ENCODE data around the gene VEZF1. TPM values are rescaled to one million over a fixed set of nuclear protein-coding genes. Genes with fewer than 3 reads are reported as not detected.

The VEZF1 gene
- total RNA-seq, 1 experiment from 2014 or later, result 77.7 TPM

DNA sequence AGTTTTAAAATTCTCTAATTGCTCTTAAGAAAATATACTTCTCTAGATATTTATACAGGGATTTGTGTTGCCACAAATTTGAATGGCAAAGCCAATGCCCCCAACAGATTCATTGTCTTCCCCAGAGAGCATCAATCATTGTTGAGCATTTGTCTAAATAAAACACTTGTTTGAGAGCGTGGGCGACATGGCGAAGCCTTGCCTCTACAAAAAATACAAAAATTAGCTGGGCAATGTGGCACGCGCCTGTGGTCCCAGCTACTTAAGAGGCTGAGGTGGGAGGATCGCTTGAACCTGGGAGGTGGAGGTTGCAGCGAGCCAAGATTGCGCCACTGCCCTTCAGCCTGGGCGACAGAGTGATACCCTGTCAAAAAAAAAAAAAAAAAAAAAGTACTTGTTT, 32.3 kb upstream of the VEZF1 start:
- no peaks in the 10 kb centered on the region for H3K36me3 ChIP-seq (ENCODE audit: insufficient read depth, low read length, poor library complexity, severe bottlenecking)
- ChIA-PET POLR2A (ENCODE audit: low non-redundant PET) (no interaction called here), CTCF (no interaction called here)
- H3K27me3 ChIP-seq (replicated peaks; ENCODE audit: insufficient read depth, low read depth, low read length, poor library complexity), result peaks cover 2% of the 10 kb centered on the region
- H3K27ac ChIP-seq (ENCODE audit: low read depth, low read length, poor library complexity, severe bottlenecking), result no peak overlapping the region
- H3K4me3 ChIP-seq (ENCODE audit: low read depth, low read length, poor library complexity, severe bottlenecking), result no peak overlapping the region
- intact Hi-C loops (cut with micrococcal nuclease; ENCODE audit: unreplicated experiment), result no loop called here
- H3K4me1 ChIP-seq (ENCODE audit: insufficient read depth, low read length, poor library complexity, severe bottlenecking), result peaks cover 3% of the 10 kb centered on the region
- no peaks in the 10 kb centered on the region for H3K9me3 ChIP-seq (ENCODE audit: low read depth, low read length, poor library complexity, severe bottlenecking)
- no TSS peak for BruUV-seq (replicated peaks)
- DNase-seq (ENCODE audit: low spot score), result no peak
- TF ChIP-seq EZH2 (IDR thresholded peaks at IDR 0.05; ENCODE audit: borderline replicate concordance, low read depth, low read length, poor library complexity, severe bottlenecking), result no peak
- TF ChIP-seq, protein P1, sequence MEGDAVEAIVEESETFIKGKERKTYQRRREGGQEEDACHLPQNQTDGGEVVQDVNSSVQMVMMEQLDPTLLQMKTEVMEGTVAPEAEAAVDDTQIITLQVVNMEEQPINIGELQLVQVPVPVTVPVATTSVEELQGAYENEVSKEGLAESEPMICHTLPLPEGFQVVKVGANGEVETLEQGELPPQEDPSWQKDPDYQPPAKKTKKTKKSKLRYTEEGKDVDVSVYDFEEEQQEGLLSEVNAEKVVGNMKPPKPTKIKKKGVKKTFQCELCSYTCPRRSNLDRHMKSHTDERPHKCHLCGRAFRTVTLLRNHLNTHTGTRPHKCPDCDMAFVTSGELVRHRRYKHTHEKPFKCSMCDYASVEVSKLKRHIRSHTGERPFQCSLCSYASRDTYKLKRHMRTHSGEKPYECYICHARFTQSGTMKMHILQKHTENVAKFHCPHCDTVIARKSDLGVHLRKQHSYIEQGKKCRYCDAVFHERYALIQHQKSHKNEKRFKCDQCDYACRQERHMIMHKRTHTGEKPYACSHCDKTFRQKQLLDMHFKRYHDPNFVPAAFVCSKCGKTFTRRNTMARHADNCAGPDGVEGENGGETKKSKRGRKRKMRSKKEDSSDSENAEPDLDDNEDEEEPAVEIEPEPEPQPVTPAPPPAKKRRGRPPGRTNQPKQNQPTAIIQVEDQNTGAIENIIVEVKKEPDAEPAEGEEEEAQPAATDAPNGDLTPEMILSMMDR (conservative IDR thresholded peaks at IDR 0.05; ENCODE audit: low read depth, low read length), result no peak

DNA sequence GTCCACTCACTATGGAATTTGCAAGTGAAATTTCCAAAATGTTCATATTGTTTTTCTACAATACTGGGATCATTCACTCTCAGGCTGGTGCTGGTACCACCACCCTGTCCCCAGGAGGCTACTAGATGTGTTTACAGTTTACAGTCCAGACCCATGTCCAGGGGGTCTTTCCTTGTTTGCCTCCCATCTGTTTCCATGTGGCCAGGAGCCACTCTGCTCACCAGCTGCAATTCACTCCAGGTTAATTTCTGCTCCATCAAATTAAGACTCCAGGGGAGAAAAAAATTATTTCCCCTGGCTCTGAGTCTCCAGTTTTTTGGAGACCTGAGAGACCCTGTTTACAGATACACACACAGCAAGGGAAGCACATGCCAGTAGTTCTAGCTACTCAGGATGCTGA, 31.5 kb upstream of the VEZF1 start:
- intact Hi-C loops (cut with micrococcal nuclease; ENCODE audit: unreplicated experiment), result no loop called here
- ChIA-PET CTCF (no interaction called here), POLR2A (ENCODE audit: low non-redundant PET) (no interaction called here)
- Histone ChIP-seq H3K27ac (ENCODE audit: low read depth, low read length, poor library complexity, severe bottlenecking) (no peak overlapping the region), H3K36me3 (ENCODE audit: insufficient read depth, low read length, poor library complexity, severe bottlenecking) (no peaks in the 10 kb centered on the region), H3K4me1 (ENCODE audit: insufficient read depth, low read length, poor library complexity, severe bottlenecking) (peaks cover 3% of the 10 kb centered on the region), H3K9me3 (ENCODE audit: low read depth, low read length, poor library complexity, severe bottlenecking) (no peaks in the 10 kb centered on the region), H3K27me3 (replicated peaks; ENCODE audit: insufficient read depth, low read depth, low read length, poor library complexity) (no peaks in the 10 kb centered on the region), H3K4me3 (ENCODE audit: low read depth, low read length, poor library complexity, severe bottlenecking) (no peak overlapping the region)
- BruUV-seq (replicated peaks), result no TSS peak
- TF ChIP-seq EZH2 (IDR thresholded peaks at IDR 0.05; ENCODE audit: borderline replicate concordance, low read depth, low read length, poor library complexity, severe bottlenecking), result no peak
- TF ChIP-seq, protein P1 (conservative IDR thresholded peaks at IDR 0.05; ENCODE audit: low read depth, low read length), result no peak
- no peak for DNase-seq (ENCODE audit: low spot score)

DNA sequence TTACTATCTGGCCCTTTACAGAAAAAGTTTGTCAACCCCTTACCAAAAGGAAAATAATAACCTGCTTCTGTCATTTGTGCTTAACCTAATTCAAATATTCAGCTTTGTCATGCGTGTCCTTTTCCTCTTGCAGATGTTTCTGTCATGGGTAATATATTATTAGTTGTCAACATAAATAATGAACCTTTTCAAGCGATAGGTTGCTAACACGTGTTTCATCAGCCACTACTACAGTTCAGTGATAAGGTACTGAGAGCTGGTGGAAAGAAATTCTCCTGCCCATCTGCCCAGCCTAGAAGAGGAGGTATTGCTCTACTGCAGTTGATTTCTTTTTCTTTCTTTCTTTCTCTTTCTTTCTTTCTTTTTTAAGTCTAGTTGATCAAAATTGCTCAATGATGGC, 31.0 kb upstream of the VEZF1 start:
- intact Hi-C loops (cut with micrococcal nuclease; ENCODE audit: unreplicated experiment), result no loop called here
- H3K27ac ChIP-seq (ENCODE audit: low read depth, low read length, poor library complexity, severe bottlenecking), result no peak overlapping the region
- no peaks in the 10 kb centered on the region for H3K27me3 ChIP-seq (replicated peaks; ENCODE audit: insufficient read depth, low read depth, low read length, poor library complexity)
- ChIA-PET POLR2A (ENCODE audit: low non-redundant PET) (no interaction called here), CTCF (no interaction called here)
- no peaks in the 10 kb centered on the region for H3K36me3 ChIP-seq (ENCODE audit: insufficient read depth, low read length, poor library complexity, severe bottlenecking)
- no peak overlapping the region for H3K4me3 ChIP-seq (ENCODE audit: low read depth, low read length, poor library complexity, severe bottlenecking)
- BruUV-seq (replicated peaks), result no TSS peak
- H3K9me3 ChIP-seq (ENCODE audit: low read depth, low read length, poor library complexity, severe bottlenecking), result no peaks in the 10 kb centered on the region
- no peak for DNase-seq (ENCODE audit: low spot score)
- TF ChIP-seq, protein P1 (conservative IDR thresholded peaks at IDR 0.05; ENCODE audit: low read depth, low read length), result no peak
- no peak for TF ChIP-seq EZH2 (IDR thresholded peaks at IDR 0.05; ENCODE audit: borderline replicate concordance, low read depth, low read length, poor library complexity, severe bottlenecking)
- H3K4me1 ChIP-seq (ENCODE audit: insufficient read depth, low read length, poor library complexity, severe bottlenecking), result peaks cover 3% of the 10 kb centered on the region

Measured in A673 (cell line).